Ascending aorta (tissue), 2 donors: ENCODE results near the gene VAV1. TPM values are rescaled to one million over a fixed set of nuclear protein-coding genes. Genes with fewer than 3 reads are reported as not detected.

Source experiments
- DNase-seq, 2 donors: peaks; one replicate each; pipeline ENCODE4 v3.0.0-alpha.2; 2019; ENCODE audit warnings: low spot score in 2 of 2
- H3K27ac ChIP-seq, 2 donors: fragments of 200-600 bp; sonication (generic); one replicate each; pipeline ENCODE4 v1.5.1; 2016 to 2017; ENCODE audit warnings: mild to moderate bottlenecking in 1 of 2
- H3K27me3 ChIP-seq: fragments of 200-600 bp; sonication (generic); one replicate; pipeline ENCODE4 v1.5.1; 2017
- H3K36me3 ChIP-seq, 2 donors: fragments of 200-600 bp; sonication (generic); one replicate each; pipeline ENCODE4 v1.5.1; 2016
- H3K4me1 ChIP-seq, 2 donors: fragments of 200-600 bp; sonication (generic); one replicate each; pipeline ENCODE4 v1.5.1; 2016 to 2017; ENCODE audit warnings: mild to moderate bottlenecking in 1 of 2
- H3K4me3 ChIP-seq, 2 donors: fragments of 200-600 bp; sonication (generic); one replicate each; pipeline ENCODE4 v1.5.1; 2016 to 2017; ENCODE audit warnings: mild to moderate bottlenecking in 1 of 2
- H3K9me3 ChIP-seq, 2 donors: fragments of 200-600 bp; sonication (generic); one replicate each; pipeline ENCODE4 v1.5.1; 2016
- CTCF ChIP-seq, 3 experiments: fragments of 200-600 bp in 2 of 3; fragments of 450-650 bp in 1 of 3; sonication (generic) in 2 of 3; IDR thresholded peaks; one replicate each; pipeline ENCODE4 v1.5.1; 2016 to 2019; ENCODE audit warnings: antibody characterized with exemption in 3 of 3, mild to moderate bottlenecking in 1 of 3, moderate library complexity in 1 of 3
- intact Hi-C: fragments of 100-400 bp; cut with DNase I; formaldehyde crosslinking; loops from one replicate; pipeline ENCODE4 v1.15.1; 2023
- total RNA-seq: library from RNA; depleted of rRNA; stranded (reverse); fragments of >200 nt; gene quantifications from one replicate; pipeline ENCODE4 v1.1.0, GENCODE V29; 2016

The VAV1 gene
- total RNA-seq, 1 donor from 2014 or later = 4.4 TPM

- H3K27me3 ChIP-seq = no peaks in the 10 kb centered on the region
- no peaks in the 10 kb centered on the region for H3K36me3 ChIP-seq
- H3K27ac ChIP-seq = no peak overlapping the region
- DNase-seq = no peak
- no peak overlapping the region for H3K4me3 ChIP-seq
- H3K9me3 ChIP-seq = no peaks in the 10 kb centered on the region
- no peaks in the 10 kb centered on the region for H3K4me1 ChIP-seq
- intact Hi-C loops = no loop called here
- no peak for TF ChIP-seq CTCF (IDR thresholded peaks at IDR 0.05)
Measured at GRCh38 chr19:6854758-6855157, 82.2 kb downstream of the VAV1 start.

GRCh38 chr19:6856749-6857372 is 84.4 kb downstream of the VAV1 start:
- DNase-seq = no peak
- Histone ChIP-seq H3K4me3 (no peak overlapping the region), H3K36me3 (no peaks in the 10 kb centered on the region), H3K27me3 (no peaks in the 10 kb centered on the region), H3K9me3 (no peaks in the 10 kb centered on the region), H3K4me1 (no peaks in the 10 kb centered on the region), H3K27ac (no peak overlapping the region)
- intact Hi-C loops = no loop called here
- TF ChIP-seq CTCF (IDR thresholded peaks at IDR 0.05) = no peak

- no peak overlapping the region for H3K27ac ChIP-seq
- intact Hi-C loops = loop anchor here (2.0 to 5.0 kb wide), 3 partner anchors 109 to 344 kb away; no protein-coding TSS in a partner anchor
- no peaks in the 10 kb centered on the region for H3K27me3 ChIP-seq
Measured at GRCh38 chr19:6861683-6862286, 89.3 kb downstream of the VAV1 start.

GRCh38 chr19:6862673-6863078 is 90.2 kb downstream of the VAV1 start:
- Histone ChIP-seq H3K27ac (no peak overlapping the region), H3K4me1 (no peaks in the 10 kb centered on the region), H3K27me3 (no peaks in the 10 kb centered on the region), H3K4me3 (peak overlapping the region; percentile 24 to 59), H3K9me3 (no peaks in the 10 kb centered on the region), H3K36me3 (no peaks in the 10 kb centered on the region)
- intact Hi-C loops = loop anchor here (1.0 to 5.0 kb wide), 4 partner anchors 110 to 345 kb away; partner anchors contain the start of gene GPR108
- DNase-seq = peak; percentile 46 to 89
- peak; percentile 64 to 80 (median 76) for TF ChIP-seq CTCF (IDR thresholded peaks at IDR 0.05)

More at GRCh38 chr19:6861683-6862286, 89.3 kb downstream of the VAV1 start:
- Histone ChIP-seq H3K4me1 (no peaks in the 10 kb centered on the region), H3K36me3 (no peaks in the 10 kb centered on the region), H3K9me3 (no peaks in the 10 kb centered on the region), H3K4me3 (no peak overlapping the region)
- TF ChIP-seq CTCF (IDR thresholded peaks at IDR 0.05) = no peak
- no peak for DNase-seq

- TF ChIP-seq CTCF (IDR thresholded peaks at IDR 0.05) = no peak
- Histone ChIP-seq H3K27me3 (no peaks in the 10 kb centered on the region), H3K9me3 (no peaks in the 10 kb centered on the region), H3K36me3 (no peaks in the 10 kb centered on the region), H3K27ac (no peak overlapping the region), H3K4me3 (no peak overlapping the region), H3K4me1 (no peaks in the 10 kb centered on the region)
- DNase-seq = no peak
- intact Hi-C loops = loop anchor here (5.0 kb wide), 2 partner anchors 112 to 347 kb away; no protein-coding TSS in a partner anchor
Measured at GRCh38 chr19:6864325-6864940, 91.9 kb downstream of the VAV1 start.
